Measurements from ENCODE around the gene PLSCR3. TPM values are rescaled to one million over a fixed set of nuclear protein-coding genes. Genes with fewer than 3 reads are reported as not detected.
A peak's percentile ranks its signal among the peaks of the same experiment; 100 is the strongest.

PLSCR3 gene
- total RNA-seq, 1 experiment from 2014 or later = 15.2 TPM

DNA sequence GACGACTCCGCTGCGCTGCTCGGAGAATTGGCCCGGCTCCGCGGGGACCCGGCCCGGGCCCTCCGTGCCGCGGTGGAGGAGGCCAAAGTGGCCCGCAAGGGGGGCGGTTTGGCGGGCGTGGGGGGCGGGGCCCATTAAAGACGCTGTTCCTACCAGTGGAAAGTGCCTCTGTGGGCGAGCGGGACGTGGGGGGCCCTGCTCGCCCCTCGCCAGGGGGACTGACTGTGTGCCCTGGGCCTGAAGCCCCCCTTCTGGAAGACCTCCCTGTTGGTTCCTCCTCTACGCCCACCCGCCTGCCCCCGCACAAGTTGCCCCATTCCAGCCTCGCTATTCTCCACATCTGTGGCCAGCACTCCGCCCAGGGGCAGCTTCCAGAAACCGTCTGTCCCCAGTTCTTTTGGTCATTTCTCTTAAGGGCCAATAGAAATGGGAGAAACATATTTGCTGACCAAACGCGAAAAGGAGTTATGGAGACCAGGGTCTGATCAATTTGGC lies 43.1 kb upstream of the PLSCR3 start:
- no peaks in the 10 kb centered on the region for H3K36me3 ChIP-seq (ENCODE audit: insufficient read depth, low read length, poor library complexity, severe bottlenecking)
- no TSS peak for BruUV-seq (replicated peaks)
- H3K9me3 ChIP-seq (ENCODE audit: low read depth, low read length, poor library complexity, severe bottlenecking) = no peaks in the 10 kb centered on the region
- POLR2A ChIA-PET (ENCODE audit: low non-redundant PET) = interaction anchor here (0.6 kb wide), 1 partner anchor 47 kb away, joined by 3 read pairs; no protein-coding TSS in a partner anchor
- DNase-seq (ENCODE audit: low spot score) = no peak
- intact Hi-C loops (cut with micrococcal nuclease; ENCODE audit: unreplicated experiment) = loop anchor here (2.0 to 5.0 kb wide), 3 partner anchors 80 to 250 kb away; partner anchors contain the start of genes SENP3, TMEM95, TP53 and WRAP53
- peak overlapping the region; percentile 90 for H3K4me3 ChIP-seq (ENCODE audit: low read depth, low read length, poor library complexity, severe bottlenecking)
- peaks cover 42% of the 10 kb centered on the region for H3K4me1 ChIP-seq (ENCODE audit: insufficient read depth, low read length, poor library complexity, severe bottlenecking)
- H3K27ac ChIP-seq (ENCODE audit: low read depth, low read length, poor library complexity, severe bottlenecking) = peak overlapping the region; percentile 41
- TF ChIP-seq EZH2 (IDR thresholded peaks at IDR 0.05; ENCODE audit: borderline replicate concordance, low read depth, low read length, poor library complexity, severe bottlenecking) (no peak), CTCF (conservative IDR thresholded peaks at IDR 0.05; ENCODE audit: low read depth, low read length) (no peak)
- H3K27me3 ChIP-seq (replicated peaks; ENCODE audit: insufficient read depth, low read depth, low read length, poor library complexity) = no peaks in the 10 kb centered on the region
- CTCF ChIA-PET = interaction anchor here (0.9 to 1.3 kb wide), 3 partner anchors 34 to 81 kb away, joined by 5 to 7 read pairs (median 6); partner anchors contain the start of gene TMEM256

DNA sequence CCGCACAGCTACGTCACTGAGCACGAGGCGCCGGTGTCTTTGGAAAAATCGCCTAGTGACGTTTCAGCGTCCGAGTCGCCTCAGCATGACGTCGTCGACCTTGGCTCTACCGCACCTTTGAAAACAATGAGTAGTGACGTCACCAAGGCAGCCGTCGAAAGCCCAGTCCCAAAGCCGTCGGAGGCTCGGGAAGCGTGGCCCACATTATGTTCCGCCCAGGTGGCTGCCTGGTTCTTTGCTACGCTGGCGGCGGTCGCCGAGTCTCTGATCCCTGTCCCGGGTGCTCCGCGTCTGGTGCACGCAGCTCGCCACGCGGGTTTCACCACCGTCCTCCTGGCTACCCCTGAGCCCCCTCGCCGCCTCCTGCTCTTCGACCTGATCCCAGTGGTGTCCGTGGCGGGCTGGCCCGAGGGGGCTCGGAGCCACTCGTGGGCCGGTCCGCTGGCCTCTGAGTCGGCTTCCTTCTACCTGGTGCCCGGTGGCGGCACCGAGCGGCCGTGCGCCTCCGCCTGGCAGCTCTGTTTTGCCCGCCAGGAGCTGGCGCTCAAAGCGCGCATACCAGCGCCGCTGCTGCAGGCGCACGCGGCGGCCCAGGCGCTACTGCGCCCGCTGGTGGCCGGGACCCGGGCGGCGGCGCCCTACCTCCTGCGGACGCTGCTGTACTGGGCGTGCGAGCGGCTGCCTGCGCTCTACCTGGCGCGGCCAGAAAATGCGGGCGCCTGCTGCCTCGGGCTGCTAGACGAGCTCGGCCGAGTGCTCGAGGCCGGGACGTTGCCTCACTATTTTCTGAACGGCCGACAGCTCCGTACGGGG lies 42.4 kb upstream of the PLSCR3 start:
- H3K9me3 ChIP-seq (ENCODE audit: low read depth, low read length, poor library complexity, severe bottlenecking) = no peaks in the 10 kb centered on the region
- peak overlapping the region; percentile 41 for H3K27ac ChIP-seq (ENCODE audit: low read depth, low read length, poor library complexity, severe bottlenecking)
- POLR2A ChIA-PET (ENCODE audit: low non-redundant PET) = interaction anchor here (0.6 kb wide), 1 partner anchor 48 kb away, joined by 3 read pairs; no protein-coding TSS in a partner anchor
- TF ChIP-seq EZH2 (IDR thresholded peaks at IDR 0.05; ENCODE audit: borderline replicate concordance, low read depth, low read length, poor library complexity, severe bottlenecking) (no peak), CTCF (conservative IDR thresholded peaks at IDR 0.05; ENCODE audit: low read depth, low read length) (peak; percentile 70)
- peak; percentile 92 for DNase-seq (ENCODE audit: low spot score)
- intact Hi-C loops (cut with micrococcal nuclease; ENCODE audit: unreplicated experiment) = loop anchor here (2.0 to 5.0 kb wide), 3 partner anchors 79 to 251 kb away; partner anchors contain the start of genes SENP3, TMEM95, TP53 and WRAP53
- no TSS peak for BruUV-seq (replicated peaks)
- H3K36me3 ChIP-seq (ENCODE audit: insufficient read depth, low read length, poor library complexity, severe bottlenecking) = no peaks in the 10 kb centered on the region
- H3K27me3 ChIP-seq (replicated peaks; ENCODE audit: insufficient read depth, low read depth, low read length, poor library complexity) = no peaks in the 10 kb centered on the region
- CTCF ChIA-PET = interaction anchor here (0.9 to 1.7 kb wide), 5 partner anchors 33 to 124 kb away, joined by 4 to 7 read pairs (median 6); partner anchors contain the start of gene TMEM256
- H3K4me3 ChIP-seq (ENCODE audit: low read depth, low read length, poor library complexity, severe bottlenecking) = peak overlapping the region; percentile 90
- peaks cover 42% of the 10 kb centered on the region for H3K4me1 ChIP-seq (ENCODE audit: insufficient read depth, low read length, poor library complexity, severe bottlenecking)

DNA sequence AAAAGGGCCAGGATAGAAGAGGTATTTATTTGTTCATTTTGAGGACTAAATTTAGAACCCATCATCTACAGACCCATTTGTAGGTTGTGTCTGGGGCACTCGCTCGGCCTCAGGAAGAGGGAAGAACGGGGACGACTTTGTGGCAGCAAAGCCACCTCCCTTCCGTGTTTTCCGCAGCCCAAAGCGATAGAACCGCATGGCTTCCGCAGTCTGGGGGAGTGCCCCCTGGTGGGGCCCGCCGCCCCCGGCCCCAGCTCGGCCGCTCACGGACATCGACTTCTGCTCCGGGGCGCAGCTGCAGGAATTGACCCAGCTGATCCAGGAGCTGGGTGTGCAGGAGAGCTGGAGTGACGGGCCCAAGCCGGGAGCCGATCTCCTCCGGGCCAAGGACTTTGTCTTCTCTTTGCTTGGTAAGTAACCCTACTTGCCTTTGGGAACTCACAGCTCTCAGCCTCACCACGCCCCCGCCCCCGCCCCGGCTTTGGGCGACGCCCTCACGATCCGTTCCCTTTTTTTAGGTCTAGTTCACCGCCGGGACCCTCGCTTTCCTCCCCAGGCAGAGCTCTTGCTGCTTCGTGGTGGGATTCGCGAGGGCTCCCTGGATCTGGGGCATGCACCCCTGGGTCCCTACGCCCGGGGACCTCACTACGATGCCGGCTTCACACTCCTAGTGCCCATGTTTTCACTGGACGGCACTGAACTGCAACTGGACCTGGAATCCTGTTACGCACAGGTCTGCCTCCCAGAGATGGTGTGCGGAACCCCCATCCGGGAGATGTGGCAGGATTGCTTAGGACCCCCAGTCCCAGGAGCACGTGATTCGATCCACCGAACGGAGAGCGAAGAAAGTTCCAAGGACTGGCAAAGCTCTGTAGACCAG lies 41.6 kb upstream of the PLSCR3 start:
- peak; percentile 78 for DNase-seq (ENCODE audit: low spot score)
- Histone ChIP-seq H3K4me1 (ENCODE audit: insufficient read depth, low read length, poor library complexity, severe bottlenecking) (peaks cover 34% of the 10 kb centered on the region), H3K27ac (ENCODE audit: low read depth, low read length, poor library complexity, severe bottlenecking) (peak overlapping the region; percentile 41), H3K27me3 (replicated peaks; ENCODE audit: insufficient read depth, low read depth, low read length, poor library complexity) (no peaks in the 10 kb centered on the region), H3K36me3 (ENCODE audit: insufficient read depth, low read length, poor library complexity, severe bottlenecking) (no peaks in the 10 kb centered on the region), H3K4me3 (ENCODE audit: low read depth, low read length, poor library complexity, severe bottlenecking) (peak overlapping the region; percentile 90), H3K9me3 (ENCODE audit: low read depth, low read length, poor library complexity, severe bottlenecking) (no peaks in the 10 kb centered on the region)
- no TSS peak for BruUV-seq (replicated peaks)
- 0 out of 2 replicates have a peak, but pooled peaks have one; percentile 35 for TF ChIP-seq CTCF (conservative IDR thresholded peaks at IDR 0.05; ENCODE audit: low read depth, low read length)
- TF ChIP-seq EZH2 (IDR thresholded peaks at IDR 0.05; ENCODE audit: borderline replicate concordance, low read depth, low read length, poor library complexity, severe bottlenecking) = no peak
- ChIA-PET CTCF (interaction anchor here (1.1 to 1.7 kb wide), 3 partner anchors 67 to 125 kb away, joined by 4 to 6 read pairs (median 5); no protein-coding TSS in a partner anchor), POLR2A (ENCODE audit: low non-redundant PET) (interaction anchor here (1.1 to 1.2 kb wide), 2 partner anchors 10 to 32 kb away, joined by 5 read pairs; partner anchors contain the start of gene TMEM256)
- intact Hi-C loops (cut with micrococcal nuclease; ENCODE audit: unreplicated experiment) = loop anchor here (1.0 to 5.0 kb wide), 5 partner anchors 32 to 251 kb away; partner anchors contain the start of genes SENP3, TMEM256, TMEM95 and TP53

Measured in A673 (cell line).